Neural cell (in vitro differentiated cells): ENCODE measurements around the gene KRT6A. TPM values are rescaled to one million over a fixed set of nuclear protein-coding genes. Genes with fewer than 3 reads are reported as not detected.
"Not testable (repeated sequence)": the region's sequence is repeated elsewhere in the genome, so short reads cannot be mapped to it uniquely, and the experiment has no call there.

Source experiments
- H2AFZ ChIP-seq: fragments of 200-600, 300-800 bp; sonication (generic), shearing (Covaris generic); 2 replicates; pipeline ENCODE4 v1.6.0; 2014; ENCODE audit warnings: low read depth, mild to moderate bottlenecking, antibody characterized with exemption, low read length, moderate library complexity
- H3F3A ChIP-seq: fragments of 200-600 bp; shearing (Covaris generic); 2 replicates; pipeline ENCODE4 v1.6.1; 2016; ENCODE audit warnings: mild to moderate bottlenecking, moderate library complexity, mixed read lengths, antibody characterized with exemption, low read length; ENCODE audit not compliant: insufficient read depth, poor library complexity, severe bottlenecking
- H3K27ac ChIP-seq: fragments of 200-600, 300-800 bp; sonication (generic), shearing (Covaris generic); 2 replicates; pipeline ENCODE4 v1.5.1; 2014; ENCODE audit warnings: mild to moderate bottlenecking, low read length, moderate library complexity
- H3K27me3 ChIP-seq: fragments of 300-800, 200-600 bp; sonication (generic), shearing (Covaris generic); 2 replicates; pipeline ENCODE4 v1.6.0; 2014; ENCODE audit warnings: mild to moderate bottlenecking, low read depth, low read length, moderate library complexity; ENCODE audit not compliant: insufficient read depth
- H3K36me3 ChIP-seq: fragments of 300-800, 200-600 bp; sonication (generic), shearing (Covaris generic); 2 replicates; pipeline ENCODE4 v1.5.1; 2014; ENCODE audit warnings: mild to moderate bottlenecking, antibody characterized with exemption, low read length, moderate library complexity; ENCODE audit not compliant: insufficient read depth
- H3K4me2 ChIP-seq: fragments of 300-800, 200-600 bp; sonication (generic), shearing (Covaris generic); 2 replicates; pipeline ENCODE4 v1.6.0; 2014; ENCODE audit warnings: mild to moderate bottlenecking, low read length
- H3K4me3 ChIP-seq: fragments of 300-800, 200-600 bp; sonication (generic), shearing (Covaris generic); 2 replicates; pipeline ENCODE4 v1.5.1; 2014; ENCODE audit warnings: mild to moderate bottlenecking, low read length, moderate library complexity
- H3K79me2 ChIP-seq: fragments of 200-600 bp; shearing (Covaris generic); replicated peaks from 2 replicates; pipeline ENCODE4 v1.6.0; 2014; ENCODE audit warnings: mild to moderate bottlenecking, low read length, moderate library complexity; ENCODE audit not compliant: insufficient read depth
- H3K9ac ChIP-seq: fragments of 300-800, 200-600 bp; sonication (generic), shearing (Covaris generic); 2 replicates; pipeline ENCODE4 v1.6.1; 2016; ENCODE audit warnings: mild to moderate bottlenecking, low read length, mixed read lengths
- H3K9me2 ChIP-seq: fragments of 200-600 bp; shearing (Covaris generic); 2 replicates; pipeline ENCODE4 v1.6.1; 2016; ENCODE audit warnings: mild to moderate bottlenecking, low read length, mixed read lengths; ENCODE audit not compliant: insufficient read depth
- H3K9me3 ChIP-seq: fragments of 200-600, 300-800 bp; sonication (generic), shearing (Covaris generic); 2 replicates; pipeline ENCODE4 v1.6.1; 2016; ENCODE audit warnings: mild to moderate bottlenecking, mixed run types, low read length, moderate library complexity, mixed read lengths
- H4K20me1 ChIP-seq: fragments of 200-600 bp; shearing (Covaris generic); 2 replicates; pipeline ENCODE4 v1.6.1; 2016; ENCODE audit warnings: mild to moderate bottlenecking, mixed run types; ENCODE audit not compliant: insufficient read depth
- CTCF ChIP-seq: fragments of 450-650 bp; IDR thresholded peaks from 2 replicates; pipeline ENCODE4 v1.5.1; 2014; ENCODE audit warnings: antibody characterized with exemption, mild to moderate bottlenecking, moderate library complexity; ENCODE audit not compliant: poor library complexity, severe bottlenecking
- EP300 ChIP-seq: fragments of 450-650 bp; conservative IDR thresholded peaks from 2 replicates; pipeline ENCODE4 v1.6.1; 2014; ENCODE audit warnings: antibody characterized with exemption, mild to moderate bottlenecking, moderate library complexity; ENCODE audit not compliant: poor library complexity, severe bottlenecking
- EZH2 ChIP-seq: fragments of 200-600, 300-800 bp; shearing (Covaris generic), sonication (generic); IDR thresholded peaks from 2 replicates; pipeline ENCODE4 v1.6.1; 2014; ENCODE audit warnings: antibody characterized with exemption, low read length, borderline replicate concordance, mild to moderate bottlenecking; ENCODE audit not compliant: insufficient read depth, poor library complexity, severe bottlenecking
- MXI1 ChIP-seq: fragments of 450-650 bp; conservative IDR thresholded peaks from 2 replicates; pipeline ENCODE4 v1.6.1; 2014; ENCODE audit warnings: antibody characterized with exemption, mild to moderate bottlenecking; ENCODE audit not compliant: poor library complexity, severe bottlenecking
- POLR2AphosphoS5 ChIP-seq: IDR thresholded peaks from 2 replicates; pipeline ENCODE4 v1.6.1; 2012
- RAD21 ChIP-seq: fragments of 450-650 bp; conservative IDR thresholded peaks from 2 replicates; pipeline ENCODE4 v1.6.1; 2014; ENCODE audit warnings: antibody characterized with exemption, mild to moderate bottlenecking, moderate library complexity
- REST ChIP-seq: IDR thresholded peaks from 2 replicates; pipeline ENCODE4 v1.6.1; 2012; ENCODE audit warnings: borderline replicate concordance
- SMC3 ChIP-seq: fragments of 450-650 bp; conservative IDR thresholded peaks from 2 replicates; pipeline ENCODE4 v1.6.1; 2014; ENCODE audit warnings: antibody characterized with exemption, mild to moderate bottlenecking, moderate library complexity; ENCODE audit not compliant: poor library complexity
- TAF1 ChIP-seq: IDR thresholded peaks from 2 replicates; pipeline ENCODE4 v1.6.1; 2012; ENCODE audit warnings: low read depth
- polyA plus RNA-seq: library from polyadenylated mRNA; depleted of rRNA; stranded (reverse); fragments of >200 nt; gene quantifications from 2 replicates; pipeline ENCODE4 v1.2.3, GENCODE V29; 2014

The KRT6A gene
- polyA plus RNA-seq, 1 donor from 2014 or later = not detected

GRCh38 chr12:52452101-52452500 is 41.0 kb downstream of the KRT6A start, which contains the start of gene KRT6B:
TSS of gene KRT6B (minus strand) at chr12:52452146. CDS start at chr12:52452078, 68 bp downstream.
- Histone ChIP-seq H3K9me3 (no peaks in the 10 kb centered on the region), H3K79me2 (no peaks in the 10 kb centered on the region), H3K9ac (no peak within 1 kb of the TSS), H3K27me3 (no peaks in the 10 kb centered on the region), H3K4me3 (no peak within 1 kb of the TSS), H4K20me1 (no peaks in the 10 kb centered on the region), H3K9me2 (no peaks in the 10 kb centered on the region), H3K27ac (no peak within 1 kb of the TSS), H2AFZ (no peak within 1 kb of the TSS), H3K36me3 (no peaks in the 10 kb centered on the region), H3K4me2 (no peak within 1 kb of the TSS), H3F3A (no peaks in the 10 kb centered on the region)
- TF ChIP-seq EP300 = no peak
- no peak for TF ChIP-seq EZH2
- TF ChIP-seq POLR2AphosphoS5 = no peak
- no peak for TF ChIP-seq REST
- TF ChIP-seq SMC3 = no peak
- TF ChIP-seq TAF1 = no peak
- no peak for TF ChIP-seq RAD21
- TF ChIP-seq MXI1 = no peak

- no peak overlapping the region for H3K9ac ChIP-seq
- H3K9me2 ChIP-seq = no peaks in the 10 kb centered on the region
- H3K9me3 ChIP-seq = no peaks in the 10 kb centered on the region
- H3K36me3 ChIP-seq = no peaks in the 10 kb centered on the region
- H3K4me2 ChIP-seq = no peak overlapping the region
- H3K27ac ChIP-seq = no peak overlapping the region
- H2AFZ ChIP-seq = no peak overlapping the region
- H4K20me1 ChIP-seq = no peaks in the 10 kb centered on the region
- H3K27me3 ChIP-seq = no peaks in the 10 kb centered on the region
- TF ChIP-seq SMC3 (no peak), TAF1 (no peak), REST (no peak), RAD21 (no peak), MXI1 (no peak), CTCF (no peak), EP300 (no peak)
- no peak overlapping the region for H3K4me3 ChIP-seq
- no peaks in the 10 kb centered on the region for H3F3A ChIP-seq
- no peaks in the 10 kb centered on the region for H3K79me2 ChIP-seq
These were observed 44.8 kb downstream of the KRT6A start for GRCh38 chr12:52448228-52448627.

GRCh38 chr12:52447196-52447595 is 45.9 kb downstream of the KRT6A start:
- H3K79me2 ChIP-seq = not testable (repeated sequence)

More at GRCh38 chr12:52447196-52447595, 45.9 kb downstream of the KRT6A start:
- not testable (repeated sequence) for H3K4me3 ChIP-seq, H3K9ac ChIP-seq, H3K27me3 ChIP-seq, H2AFZ ChIP-seq, H4K20me1 ChIP-seq, H3K36me3 ChIP-seq, H3F3A ChIP-seq, H3K9me2 ChIP-seq, H3K9me3 ChIP-seq, H3K27ac ChIP-seq, H3K4me2 ChIP-seq
